Mesothelial cell of epicardium (in vitro differentiated cells): ENCODE results near the gene PANK1. TPM values are rescaled to one million over a fixed set of nuclear protein-coding genes. Genes with fewer than 3 reads are reported as not detected.

Experiments
- DNase-seq, 2 experiments: peaks; one replicate each; pipeline ENCODE4 v3.0.0; 2021; ENCODE audit warnings: low spot score in 2 of 2; ENCODE audit not compliant: unreplicated experiment in 2 of 2
- H3K27ac Mint-ChIP-seq: 2 replicates; pipeline ENCODE4 v1.8.0; 2021; ENCODE audit warnings: mixed read lengths
- H3K27me3 Mint-ChIP-seq: 2 replicates; pipeline ENCODE4 v1.8.0; 2021; ENCODE audit warnings: low read depth, mixed read lengths
- H3K36me3 Mint-ChIP-seq: 2 replicates; pipeline ENCODE4 v1.8.0; 2021; ENCODE audit warnings: mixed read lengths
- H3K4me1 Mint-ChIP-seq: 2 replicates; pipeline ENCODE4 v1.8.0; 2021; ENCODE audit warnings: mixed read lengths
- H3K4me3 Mint-ChIP-seq: 2 replicates; pipeline ENCODE4 v1.8.0; 2021; ENCODE audit warnings: mild to moderate bottlenecking, moderate library complexity, mixed read lengths
- H3K9me3 Mint-ChIP-seq: 2 replicates; pipeline ENCODE4 v1.8.0; 2021; ENCODE audit warnings: mixed read lengths
- total RNA-seq: library from RNA; stranded (reverse); gene quantifications from 3 replicates; pipeline ENCODE4 v1.2.1, GENCODE V29; 2021
- TF ChIP-seq, protein P1 (sequence below): fragments of 200-600 bp; sonication (generic); IDR thresholded peaks from one replicate; pipeline ENCODE4 v1.5.0; 2021; ENCODE audit warnings: antibody characterized with exemption; ENCODE audit not compliant: unreplicated experiment

Gene PANK1
- total RNA-seq, 1 donor from 2014 or later, result 27.2 TPM

DNA sequence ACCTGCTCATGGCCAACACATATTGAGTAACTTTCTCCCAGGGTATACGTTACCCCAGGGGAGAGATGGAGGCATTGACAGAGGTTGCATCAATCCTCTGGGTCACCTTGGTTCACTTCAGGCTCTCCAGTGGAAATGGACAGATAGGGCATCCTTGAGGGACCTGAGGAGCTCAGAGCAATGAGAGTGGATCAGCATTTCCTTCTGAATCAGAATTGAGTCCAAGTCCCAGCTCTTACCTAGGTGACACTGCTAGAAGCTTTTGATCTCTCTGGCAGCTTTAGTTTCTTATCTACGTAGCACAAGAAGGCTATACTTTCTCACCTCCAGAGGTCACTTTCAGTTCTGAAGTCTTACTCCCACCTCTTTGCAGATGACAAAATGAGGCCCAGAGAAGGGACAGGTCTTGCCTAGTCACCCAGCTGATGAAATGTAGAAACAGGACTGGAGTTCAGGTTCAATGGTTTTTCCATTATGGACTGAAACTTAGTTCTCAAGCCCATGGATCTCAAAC is 35.2 kb downstream of the PANK1 start:
- no peak for DNase-seq
- Mint-ChIP-seq H3K36me3 (peaks cover 46% of the 10 kb centered on the region), H3K4me3 (no peak overlapping the region), H3K27ac (no peak overlapping the region), H3K4me1 (peaks cover 20% of the 10 kb centered on the region), H3K9me3 (no peaks in the 10 kb centered on the region), H3K27me3 (no peaks in the 10 kb centered on the region)
- TF ChIP-seq, protein P1, sequence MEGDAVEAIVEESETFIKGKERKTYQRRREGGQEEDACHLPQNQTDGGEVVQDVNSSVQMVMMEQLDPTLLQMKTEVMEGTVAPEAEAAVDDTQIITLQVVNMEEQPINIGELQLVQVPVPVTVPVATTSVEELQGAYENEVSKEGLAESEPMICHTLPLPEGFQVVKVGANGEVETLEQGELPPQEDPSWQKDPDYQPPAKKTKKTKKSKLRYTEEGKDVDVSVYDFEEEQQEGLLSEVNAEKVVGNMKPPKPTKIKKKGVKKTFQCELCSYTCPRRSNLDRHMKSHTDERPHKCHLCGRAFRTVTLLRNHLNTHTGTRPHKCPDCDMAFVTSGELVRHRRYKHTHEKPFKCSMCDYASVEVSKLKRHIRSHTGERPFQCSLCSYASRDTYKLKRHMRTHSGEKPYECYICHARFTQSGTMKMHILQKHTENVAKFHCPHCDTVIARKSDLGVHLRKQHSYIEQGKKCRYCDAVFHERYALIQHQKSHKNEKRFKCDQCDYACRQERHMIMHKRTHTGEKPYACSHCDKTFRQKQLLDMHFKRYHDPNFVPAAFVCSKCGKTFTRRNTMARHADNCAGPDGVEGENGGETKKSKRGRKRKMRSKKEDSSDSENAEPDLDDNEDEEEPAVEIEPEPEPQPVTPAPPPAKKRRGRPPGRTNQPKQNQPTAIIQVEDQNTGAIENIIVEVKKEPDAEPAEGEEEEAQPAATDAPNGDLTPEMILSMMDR, result no peak

- Mint-ChIP-seq H3K9me3 (no peaks in the 10 kb centered on the region), H3K27me3 (no peaks in the 10 kb centered on the region), H3K36me3 (peaks cover 27% of the 10 kb centered on the region), H3K4me3 (no peak overlapping the region), H3K4me1 (peaks cover 6% of the 10 kb centered on the region), H3K27ac (no peak overlapping the region)
- TF ChIP-seq, protein P1, result no peak
- DNase-seq, result no peak
These were observed 40.8 kb downstream of the PANK1 start for GRCh38 chr10:89604200-89604599.

GRCh38 chr10:89602919-89603318 is 42.1 kb downstream of the PANK1 start:
- peaks cover 30% of the 10 kb centered on the region for H3K36me3 Mint-ChIP-seq
- peaks cover 6% of the 10 kb centered on the region for H3K4me1 Mint-ChIP-seq

GRCh38 chr10:89601728-89602361 is 43.2 kb downstream of the PANK1 start:
- no peak for DNase-seq
- Mint-ChIP-seq H3K4me1 (peaks cover 6% of the 10 kb centered on the region), H3K27ac (no peak overlapping the region), H3K36me3 (peaks cover 29% of the 10 kb centered on the region), H3K27me3 (no peaks in the 10 kb centered on the region), H3K9me3 (no peaks in the 10 kb centered on the region), H3K4me3 (no peak overlapping the region)
- TF ChIP-seq, protein P1, result no peak

More at GRCh38 chr10:89602919-89603318, 42.1 kb downstream of the PANK1 start:
- Mint-ChIP-seq H3K9me3 (no peaks in the 10 kb centered on the region), H3K27me3 (no peaks in the 10 kb centered on the region), H3K4me3 (no peak overlapping the region), H3K27ac (no peak overlapping the region)
- DNase-seq, result no peak
- TF ChIP-seq, protein P1, result no peak

GRCh38 chr10:89600041-89600440 is 45.0 kb downstream of the PANK1 start:
- no peak overlapping the region for H3K4me3 Mint-ChIP-seq
- peaks cover 19% of the 10 kb centered on the region for H3K36me3 Mint-ChIP-seq
- no peaks in the 10 kb centered on the region for H3K27me3 Mint-ChIP-seq
- no peaks in the 10 kb centered on the region for H3K9me3 Mint-ChIP-seq
- DNase-seq, result no peak
- peaks cover 13% of the 10 kb centered on the region for H3K4me1 Mint-ChIP-seq
- TF ChIP-seq, protein P1, result no peak
- H3K27ac Mint-ChIP-seq, result peak overlapping the region; percentile 10
